ENCODE data around the gene ILF2. TPM values are rescaled to one million over a fixed set of nuclear protein-coding genes. Genes with fewer than 3 reads are reported as not detected.

Gene ILF2
- total and polyA plus RNA-seq, 2 of the 13 experiments (the other 11 are each of a cell fraction or from before 2014, with no cell fraction given): 292 to 366 TPM

GRCh38 chr1:153631047-153632022 is 39.5 kb downstream of the ILF2 start (continued):
- TF ChIP-seq ZNF512B (CRISPR knock-in tag; IDR thresholded peaks at IDR 0.05; ENCODE audit: borderline replicate concordance) (no peak), ZNF615 (CRISPR knock-in tag; IDR thresholded peaks at IDR 0.05; ENCODE audit: borderline replicate concordance) (no peak), MXD1 (CRISPR knock-in tag; IDR thresholded peaks at IDR 0.05) (no peak), CBX1 (IDR thresholded peaks at IDR 0.05; ENCODE audit: low read depth) (no peak), ZNF251 (CRISPR knock-in tag; IDR thresholded peaks at IDR 0.05) (no peak), CHD2 (IDR thresholded peaks at IDR 0.05; ENCODE audit: low read depth, low read length) (no peak), ZNF12 (CRISPR knock-in tag; IDR thresholded peaks at IDR 0.05) (no peak), RNF219 (CRISPR knock-in tag; IDR thresholded peaks at IDR 0.05) (no peak), ZFAT (CRISPR knock-in tag; conservative IDR thresholded peaks at IDR 0.05) (no peak), TBL1XR1 (IDR thresholded peaks at IDR 0.05; ENCODE audit: borderline replicate concordance, low read length, partially characterized antibody) (no peak), SNAPC5 (CRISPR knock-in tag; IDR thresholded peaks at IDR 0.05; ENCODE audit: borderline replicate concordance) (no peak), ZNF674 (CRISPR knock-in tag; IDR thresholded peaks at IDR 0.05; ENCODE audit: low read depth) (no peak), CCDC6 (CRISPR knock-in tag; IDR thresholded peaks at IDR 0.05) (no peak), ZNF282 (IDR thresholded peaks at IDR 0.05; ENCODE audit: partially characterized antibody) (no peak), EZH2 (conservative IDR thresholded peaks at IDR 0.05; ENCODE audit: low read depth, low read length) (no peak), STAT6 (CRISPR knock-in tag; IDR thresholded peaks at IDR 0.05; ENCODE audit: borderline replicate concordance) (no peak), ZNF780A (CRISPR knock-in tag; IDR thresholded peaks at IDR 0.05) (no peak)
